GM12878 (cell line): ENCODE results near the gene SLC24A3. TPM values are rescaled to one million over a fixed set of nuclear protein-coding genes. Genes with fewer than 3 reads are reported as not detected.

Experiments used
- ATAC-seq: fragments of 200-7000 bp; cut with Tn5 transposase; 3 replicates; pipeline ENCODE4 v1.9.1; 2020; ENCODE audit warnings: mild to moderate bottlenecking, moderate library complexity
- BruUV-seq: library from RNA; stranded (reverse); fragments of 400-500 nt; replicated peaks from 2 replicates; lab custom pipeline; 2021; lab: Mats Ljungman, UMichigan
- CTCF ChIA-PET: fragments of 300-600 bp; sonication (Branson Sonifier 250); formaldehyde crosslinking; extraction: SDS; loops from one replicate; lab custom pipeline; 2021; ENCODE audit warnings: inconsistent platforms; lab: Yijun Ruan, JAX
- POLR2A ChIA-PET: fragments of 350-600 bp; formaldehyde crosslinking; extraction: SDS; loops from one replicate; lab custom pipeline; 2021; ENCODE audit warnings: inconsistent platforms; lab: Charles Lee
- RAD21 ChIA-PET: fragments of 300-600 bp; sonication (Branson Sonifier 250); formaldehyde crosslinking; loops from one replicate; lab custom pipeline; 2023; ENCODE audit warnings: antibody characterized with exemption; ENCODE audit not compliant: unreplicated experiment; lab: Charles Lee
- SMC1A ChIA-PET: fragments of 300-600 bp; sonication (Branson Sonifier 250); formaldehyde crosslinking; loops from one replicate; lab custom pipeline; 2023; ENCODE audit not compliant: unreplicated experiment, uncharacterized antibody; lab: Charles Lee
- DNase-seq: peaks from one replicate; pipeline ENCODE4 v3.0.0-alpha.2; 2011; ENCODE audit warnings: low read depth, low spot score
- FAIRE-seq: peaks from 3 replicates; lab custom pipeline; 2011; peaks lifted over from hg19 to GRCh38; lab: Jason Lieb, UNC
- H2AFZ ChIP-seq: 2 replicates; pipeline ENCODE4 v1.6.0; 2011; ENCODE audit warnings: low read depth, low read length, control low read depth; ENCODE audit not compliant: control insufficient read depth
- H3K27ac ChIP-seq: 2 replicates; pipeline ENCODE4 v1.5.1; 2011; ENCODE audit warnings: control low read depth; ENCODE audit not compliant: control insufficient read depth, insufficient read depth
- H3K27me3 ChIP-seq, 2 experiments: replicated peaks in 1 of 2; 2 replicates each; pipeline versions ENCODE4 v1.6.0 to v1.6.1; 2011; ENCODE audit warnings: low read length in 1 of 2; ENCODE audit not compliant: control insufficient read depth in 2 of 2, insufficient read depth in 2 of 2
- H3K36me3 ChIP-seq, 2 experiments: 2 replicates each; pipeline ENCODE4 v1.5.1; 2011; ENCODE audit warnings: low read length in 1 of 2; ENCODE audit not compliant: control insufficient read depth in 2 of 2, insufficient read depth in 2 of 2
- H3K4me1 ChIP-seq: 2 replicates; pipeline ENCODE4 v1.6.1; 2011; ENCODE audit warnings: mild to moderate bottlenecking, low read length, moderate library complexity, mixed read lengths; ENCODE audit not compliant: control insufficient read depth, insufficient read depth
- H3K4me2 ChIP-seq: 2 replicates; pipeline ENCODE4 v1.6.0; 2011; ENCODE audit warnings: control low read depth; ENCODE audit not compliant: control insufficient read depth, insufficient read depth
- H3K4me3 ChIP-seq: fragments of 200-600 bp; sonication (generic); 2 replicates; pipeline ENCODE4 v1.5.1; 2016
- H3K79me2 ChIP-seq: 2 replicates; pipeline ENCODE4 v1.6.0; 2011; ENCODE audit warnings: low read length; ENCODE audit not compliant: control insufficient read depth, insufficient read depth
- H3K9ac ChIP-seq: 2 replicates; pipeline ENCODE4 v1.8.0; 2011; ENCODE audit warnings: low read length, control low read depth, mixed read lengths; ENCODE audit not compliant: control insufficient read depth, insufficient read depth
- H3K9me3 ChIP-seq: replicated peaks from 3 replicates; pipeline ENCODE4 v1.5.1; 2011; ENCODE audit warnings: mild to moderate bottlenecking, low read length; ENCODE audit not compliant: control insufficient read depth, insufficient read depth
- H4K20me1 ChIP-seq: 2 replicates; pipeline ENCODE4 v1.6.0; 2011; ENCODE audit not compliant: control insufficient read depth, insufficient read depth
- BRCA1 ChIP-seq: IDR thresholded peaks from 2 replicates; pipeline ENCODE4 v1.6.1; 2011; ENCODE audit warnings: low read depth, low read length, improper control_type of control experiment
- CEBPZ ChIP-seq: fragments of 150-350 bp; IDR thresholded peaks from 2 replicates; pipeline ENCODE4 v1.6.1; 2016; ENCODE audit warnings: low read depth, low read length
- ESRRA ChIP-seq: IDR thresholded peaks from 2 replicates; pipeline ENCODE4 v1.6.1; 2012; ENCODE audit warnings: mild to moderate bottlenecking, low read length, improper control_type of control experiment
- IKZF1 ChIP-seq: fragments of 450-650 bp; conservative IDR thresholded peaks from 2 replicates; pipeline ENCODE4 v1.6.1; 2017; ENCODE audit warnings: antibody characterized with exemption, mild to moderate bottlenecking
- PAX8 ChIP-seq: fragments of 450-650 bp; IDR thresholded peaks from 2 replicates; pipeline ENCODE4 v1.6.1; 2017; ENCODE audit warnings: mild to moderate bottlenecking, moderate library complexity
- PML ChIP-seq: IDR thresholded peaks from 2 replicates; pipeline ENCODE4 v1.6.1; 2012; ENCODE audit warnings: low read length, inconsistent platforms
- RB1 ChIP-seq: fragments of 450-650 bp; formaldehyde crosslinking; IDR thresholded peaks from 2 replicates; pipeline ENCODE4 v1.6.1; 2017; ENCODE audit warnings: mild to moderate bottlenecking, borderline replicate concordance
- SIX5 ChIP-seq: IDR thresholded peaks from 2 replicates; pipeline ENCODE4 v1.6.1; 2011; ENCODE audit warnings: mild to moderate bottlenecking, low read depth, low read length, moderate library complexity; ENCODE audit not compliant: severe bottlenecking
- SPI1 ChIP-seq: IDR thresholded peaks from 2 replicates; pipeline ENCODE4 v1.6.1; 2011; ENCODE audit warnings: low read depth, mild to moderate bottlenecking, low read length, moderate library complexity, borderline replicate concordance; ENCODE audit not compliant: insufficient read depth
- STAT1 ChIP-seq: fragments of 450-650 bp; conservative IDR thresholded peaks from 2 replicates; pipeline ENCODE4 v1.6.1; 2014; ENCODE audit warnings: antibody characterized with exemption, mild to moderate bottlenecking
- SUZ12 ChIP-seq: fragments of 200-600 bp; sonication (generic); IDR thresholded peaks from one replicate; pipeline ENCODE4 v1.6.1; 2018; ENCODE audit warnings: antibody characterized with exemption, mild to moderate bottlenecking; ENCODE audit not compliant: unreplicated experiment
- TAF1 ChIP-seq: IDR thresholded peaks from 2 replicates; pipeline ENCODE4 v1.6.1; 2011; ENCODE audit warnings: mild to moderate bottlenecking, low read depth, low read length, borderline replicate concordance
- TARDBP ChIP-seq: IDR thresholded peaks from 2 replicates; pipeline ENCODE4 v1.6.1; 2016; ENCODE audit warnings: borderline replicate concordance
- USF1 ChIP-seq: IDR thresholded peaks from 2 replicates; pipeline ENCODE4 v1.6.1; 2011; ENCODE audit warnings: borderline replicate concordance, low read depth, mild to moderate bottlenecking, moderate library complexity, mixed read lengths, low read length; ENCODE audit not compliant: insufficient read depth; ENCODE audit errors: extremely low read length
- YBX1 ChIP-seq: fragments of 450-650 bp; IDR thresholded peaks from 2 replicates; pipeline ENCODE4 v1.6.1; 2016; ENCODE audit warnings: antibody characterized with exemption
- ZNF622 ChIP-seq: fragments of 450-650 bp; IDR thresholded peaks from 2 replicates; pipeline ENCODE4 v1.6.1; 2017; ENCODE audit warnings: mild to moderate bottlenecking, inconsistent platforms
- in situ Hi-C: fragments of 300-500 bp; cut with MboI; formaldehyde crosslinking; loops from 9 replicates; pipeline ENCODE4 v1.14.3; 2018; ENCODE audit warnings: mixed read lengths
- intact Hi-C: fragments of 100-400 bp; cut with micrococcal nuclease; formaldehyde crosslinking; loops from one replicate; pipeline ENCODE4 v1.14.2; 2022; ENCODE audit not compliant: unreplicated experiment
- polyA plus RNA-seq, 11 experiments: library from polyadenylated mRNA; depleted of rRNA in 4 of 11; unstranded in 6 of 11; stranded (reverse) in 5 of 11; fragments of >200 nt; fragmentation: Nextera tagmentation in 4 of 11; fragmentation: Illumina TruSeq in 1 of 11; extraction: Ambion mirVana in 4 of 11; extraction: Trizol in 1 of 11; gene quantifications; 1 replicate in 1 of 11; 2 replicates in 10 of 11; pipeline versions ENCODE4 v1.2.1 to v1.2.3, GENCODE V29; 2011 to 2016; ENCODE audit warnings: inconsistent platforms in 2 of 11, missing spikeins in 2 of 11, low read depth in 1 of 11
- total RNA-seq, 4 experiments: library from RNA; depleted of rRNA in 3 of 4; stranded (reverse); fragments of >200 nt in 3 of 4; fragmentation: Illumina TruSeq in 1 of 4; extraction: Trizol in 1 of 4; gene quantifications; 2 replicates each; pipeline versions ENCODE4 v1.2.1 to v1.2.3, GENCODE V29; 2013 to 2021

Gene SLC24A3
- total and polyA plus RNA-seq, 10 of the 15 experiments (the other 5 are each of a cell fraction or from before 2014, with no cell fraction given): 0.04 TPM; not detected in 9

- TF ChIP-seq SUZ12 (no peak), USF1 (no peak), SIX5 (no peak), PAX8 (no peak), ESRRA (no peak), STAT1 (no peak), CEBPZ (no peak), SPI1 (no peak), RB1 (no peak), TAF1 (no peak), YBX1 (no peak), ZNF622 (no peak), PML (no peak), IKZF1 (no peak), BRCA1 (no peak), TARDBP (no peak)
- H3K36me3 ChIP-seq: no peaks in the 10 kb centered on the region
- no peaks in the 10 kb centered on the region; a peak in 1 of 4 replicates for H3K27me3 ChIP-seq
- H3K9me3 ChIP-seq: no peaks in the 10 kb centered on the region
- no peaks in the 10 kb centered on the region for H3K79me2 ChIP-seq
- DNase-seq: no peak
- H2AFZ ChIP-seq: no peak overlapping the region
- no peak overlapping the region for H3K4me3 ChIP-seq
- in situ Hi-C loops (no loop called here), intact Hi-C loops (no loop called here)
- no peak for FAIRE-seq
- POLR2A ChIA-PET: no interaction called here
- no peaks in the 10 kb centered on the region for H3K4me1 ChIP-seq
- ATAC-seq: no peak
- no TSS peak for BruUV-seq
- H3K9ac ChIP-seq: no peak overlapping the region
- H3K27ac ChIP-seq: no peak overlapping the region
- H4K20me1 ChIP-seq: no peaks in the 10 kb centered on the region
- RAD21 ChIA-PET: no interaction called here
- no peak overlapping the region for H3K4me2 ChIP-seq
- CTCF ChIA-PET: interaction anchor here (2.6 kb wide), 1 partner anchor 13 kb away, joined by 7 read pairs; no protein-coding TSS in a partner anchor
- SMC1A ChIA-PET: interaction anchor here (1.1 kb wide), 1 partner anchor 41 kb away, joined by 3 read pairs; no protein-coding TSS in a partner anchor
These were observed 403.2 kb downstream of the SLC24A3 start for GRCh38 chr20:19615629-19616028.
